NCI-H2227 treated with DMSO at 0.1 percent for 48 hours (cell line): ENCODE data around the gene IL1RN.
"Not testable (repeated sequence)": the region's sequence is repeated elsewhere in the genome, so short reads cannot be mapped to it uniquely, and the experiment has no call there.

Experiments
- DNase-seq: peaks from one replicate; lab custom pipeline; 2025; lab: John Stamatoyannopoulos, UW

The IL1RN gene

DNA sequence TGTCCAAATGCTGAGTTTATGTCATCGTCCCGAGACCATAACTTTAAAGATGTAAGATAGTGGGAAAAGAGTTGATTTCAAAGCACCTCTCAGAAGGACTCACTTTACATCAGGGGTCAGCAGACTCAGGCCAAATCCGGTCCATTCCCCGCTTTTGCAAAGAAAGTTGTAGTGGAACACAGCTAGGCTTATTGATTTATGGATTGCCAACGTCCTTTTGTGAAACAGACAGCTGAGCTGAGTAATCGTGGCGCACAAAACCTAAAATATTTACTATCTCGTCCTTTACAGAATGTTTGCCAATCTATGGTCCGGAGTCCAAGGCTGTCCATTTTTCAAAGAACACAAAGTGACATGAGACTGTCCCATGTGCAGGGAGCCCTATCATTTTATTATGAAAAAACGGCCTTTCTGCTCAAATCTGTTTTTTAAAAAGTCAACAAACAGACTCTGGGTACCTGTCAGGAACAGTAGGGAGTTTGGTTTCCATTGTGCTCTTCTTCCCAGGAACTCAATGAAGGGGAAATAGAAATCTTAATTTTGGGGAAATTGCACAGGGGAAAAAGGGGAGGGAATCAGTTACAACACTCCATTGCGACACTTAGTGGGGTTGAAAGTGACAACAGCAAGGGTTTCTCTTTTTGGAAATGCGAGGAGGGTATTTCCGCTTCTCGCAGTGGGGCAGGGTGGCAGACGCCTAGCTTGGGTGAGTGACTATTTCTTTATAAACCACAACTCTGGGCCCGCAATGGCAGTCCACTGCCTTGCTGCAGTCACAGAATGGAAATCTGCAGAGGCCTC is at the start of gene IL1RN:
TSS of gene IL1RN (plus strand) at position 754 of the 801 bp plus-strand sequence. CDS start at position 781, 27 bp downstream.
- no peak for DNase-seq

- DNase-seq: no peak
These were observed 49.5 kb upstream of the IL1RN start for GRCh38 chr2:113077921-113078320.

DNA sequence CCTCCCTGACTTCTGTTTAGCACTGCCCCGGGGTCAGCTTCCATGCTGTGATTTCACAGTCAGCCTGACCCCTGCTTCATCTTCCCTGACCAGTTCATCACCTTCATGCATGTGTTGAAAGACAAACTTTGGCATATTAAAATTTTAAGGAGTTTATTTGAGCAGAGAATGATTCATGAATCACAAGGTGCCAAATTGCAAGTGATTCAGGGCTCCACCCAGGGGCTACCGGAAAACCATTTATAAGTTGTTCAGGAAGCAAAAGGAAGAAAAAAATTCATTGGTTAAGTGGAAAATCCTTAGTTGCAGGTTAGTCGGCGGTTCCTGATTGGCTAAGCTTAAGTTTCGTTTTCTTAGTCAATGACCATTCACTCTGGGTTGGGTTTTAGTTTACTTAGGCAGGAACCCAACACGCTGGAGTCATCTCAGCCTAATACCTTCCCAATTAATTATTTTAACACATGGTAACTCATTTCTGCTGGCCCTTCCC is 49.0 kb upstream of the IL1RN start:
- no peak for DNase-seq

DNA sequence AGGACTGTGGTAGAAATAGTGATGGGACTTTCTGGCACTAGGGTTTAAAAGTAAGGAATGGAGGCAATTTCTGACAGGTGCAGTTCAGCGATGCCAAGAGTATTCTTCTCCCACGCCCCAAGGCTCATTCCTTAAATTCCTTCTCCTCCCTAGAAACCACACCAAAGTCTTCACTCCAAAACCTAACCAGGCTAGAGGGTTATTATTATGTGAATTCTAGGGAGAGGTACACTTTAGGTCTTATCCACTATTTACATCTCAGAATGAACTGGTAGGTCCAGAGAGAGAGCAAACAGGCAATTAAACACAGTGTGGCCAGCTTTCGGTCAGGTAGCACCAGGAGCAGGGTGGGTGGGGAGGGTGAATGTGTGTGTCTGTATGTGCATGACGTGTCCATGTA is 48.3 kb upstream of the IL1RN start:
- DNase-seq: no peak

GRCh38 chr2:113080134-113080533 is 47.3 kb upstream of the IL1RN start:
- DNase-seq: peak; percentile 12

- DNase-seq: no peak
These were observed 45.7 kb upstream of the IL1RN start for GRCh38 chr2:113081488-113082210.

DNA sequence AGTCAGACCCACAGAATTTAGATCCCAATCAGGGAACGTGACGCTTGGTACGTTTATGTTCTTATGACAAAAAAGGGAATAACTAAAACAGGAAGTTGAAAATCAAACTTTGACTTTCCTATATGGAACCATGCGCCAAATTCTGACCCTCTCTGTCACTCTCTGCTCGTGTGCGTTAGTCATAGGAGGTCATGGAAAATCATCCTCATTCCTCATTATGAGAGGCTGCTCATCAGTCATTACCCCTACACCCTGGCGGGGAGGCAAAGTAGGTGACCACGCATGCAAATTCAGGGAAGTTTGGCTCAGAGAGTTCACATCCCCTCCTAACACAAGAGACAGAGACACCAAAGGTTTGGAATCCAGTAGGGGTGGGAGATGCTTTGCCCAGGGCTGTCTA is 44.1 kb upstream of the IL1RN start:
- no peak for DNase-seq

- no peak for DNase-seq
These were observed 43.0 kb upstream of the IL1RN start for GRCh38 chr2:113084249-113085000.

GRCh38 chr2:113085542-113085941 is 41.9 kb upstream of the IL1RN start:
- no peak for DNase-seq

GRCh38 chr2:113088213-113088992 is 39.0 kb upstream of the IL1RN start:
- no peak for DNase-seq

DNA sequence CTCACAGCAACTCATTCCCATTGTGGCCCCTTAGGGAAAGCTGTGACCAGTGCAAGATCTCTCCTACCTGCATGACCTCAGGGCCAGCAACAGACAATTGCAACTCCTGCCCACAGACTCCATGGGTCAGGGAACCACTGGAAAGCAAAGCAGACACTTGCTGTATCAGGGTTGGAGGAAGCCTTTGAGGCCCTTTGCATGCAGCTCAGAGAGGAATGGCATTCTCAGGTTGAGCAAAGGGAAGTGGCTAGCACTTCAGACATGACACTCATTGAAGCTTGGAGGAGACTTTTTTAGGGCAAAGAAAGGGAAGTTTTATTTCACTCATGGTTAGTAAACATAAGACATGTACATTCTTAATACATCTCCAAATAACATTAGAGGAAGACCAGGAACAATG is 37.5 kb upstream of the IL1RN start:
- DNase-seq: no peak

GRCh38 chr2:113091231-113091896 is 36.0 kb upstream of the IL1RN start:
- DNase-seq: no peak

DNA sequence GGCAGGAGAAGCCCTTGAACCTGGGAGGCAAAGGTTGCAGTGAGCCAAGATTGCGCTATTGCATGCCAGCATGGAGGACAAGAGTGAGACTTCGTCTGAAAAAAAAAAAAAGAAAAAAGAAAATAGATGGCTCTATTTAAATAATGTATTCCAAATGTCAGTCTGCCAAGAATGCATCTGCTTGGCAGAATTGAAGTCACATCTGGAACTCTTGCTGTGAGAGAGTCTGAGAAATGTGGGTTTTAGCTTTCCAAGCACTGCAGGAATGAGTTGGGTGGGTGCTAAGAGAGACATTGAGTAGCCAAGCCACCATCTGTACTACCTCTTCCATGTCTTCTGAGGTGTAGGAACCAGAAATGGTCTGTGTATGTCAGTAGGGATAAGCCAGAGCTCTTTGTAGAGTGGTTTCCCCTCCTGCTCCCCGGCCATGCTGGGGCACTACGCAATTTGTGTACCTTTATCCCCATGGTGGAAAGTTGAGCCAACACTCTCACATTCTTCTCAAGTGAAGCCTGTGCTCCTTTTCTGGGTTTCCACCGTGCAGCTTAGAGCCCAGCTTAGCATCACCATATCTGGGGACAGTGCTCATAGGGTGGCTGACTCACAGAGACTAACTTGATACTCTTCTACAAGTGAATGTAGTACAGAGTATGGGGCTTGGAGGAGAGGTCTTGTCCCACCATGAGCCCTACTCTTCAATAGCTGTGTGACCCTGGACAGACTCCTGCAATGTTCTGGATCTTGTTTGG is 34.4 kb upstream of the IL1RN start:
- DNase-seq: no peak

- no peak for DNase-seq
These were observed 33.8 kb upstream of the IL1RN start for GRCh38 chr2:113093613-113093977.

DNA sequence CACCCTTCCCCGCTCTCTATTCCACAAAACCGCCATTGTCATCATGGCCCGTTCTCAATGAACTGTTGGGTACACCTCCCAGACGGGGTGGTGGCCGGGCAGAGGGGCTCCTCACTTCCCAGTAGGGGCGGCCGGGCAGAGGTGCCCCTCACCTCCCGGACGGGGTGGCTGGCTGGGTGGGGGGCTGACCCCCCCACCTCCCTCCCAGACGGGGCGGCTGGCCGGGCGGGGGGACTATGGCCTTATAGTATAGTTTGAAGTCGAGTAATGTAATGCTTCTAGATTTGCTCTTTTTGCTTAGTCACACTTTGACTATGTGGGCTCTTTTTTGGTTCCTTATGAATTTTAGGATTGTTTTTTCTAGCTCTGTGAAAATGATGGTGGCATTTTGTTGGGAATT is 31.1 kb upstream of the IL1RN start:
- not testable (repeated sequence) for DNase-seq

DNA sequence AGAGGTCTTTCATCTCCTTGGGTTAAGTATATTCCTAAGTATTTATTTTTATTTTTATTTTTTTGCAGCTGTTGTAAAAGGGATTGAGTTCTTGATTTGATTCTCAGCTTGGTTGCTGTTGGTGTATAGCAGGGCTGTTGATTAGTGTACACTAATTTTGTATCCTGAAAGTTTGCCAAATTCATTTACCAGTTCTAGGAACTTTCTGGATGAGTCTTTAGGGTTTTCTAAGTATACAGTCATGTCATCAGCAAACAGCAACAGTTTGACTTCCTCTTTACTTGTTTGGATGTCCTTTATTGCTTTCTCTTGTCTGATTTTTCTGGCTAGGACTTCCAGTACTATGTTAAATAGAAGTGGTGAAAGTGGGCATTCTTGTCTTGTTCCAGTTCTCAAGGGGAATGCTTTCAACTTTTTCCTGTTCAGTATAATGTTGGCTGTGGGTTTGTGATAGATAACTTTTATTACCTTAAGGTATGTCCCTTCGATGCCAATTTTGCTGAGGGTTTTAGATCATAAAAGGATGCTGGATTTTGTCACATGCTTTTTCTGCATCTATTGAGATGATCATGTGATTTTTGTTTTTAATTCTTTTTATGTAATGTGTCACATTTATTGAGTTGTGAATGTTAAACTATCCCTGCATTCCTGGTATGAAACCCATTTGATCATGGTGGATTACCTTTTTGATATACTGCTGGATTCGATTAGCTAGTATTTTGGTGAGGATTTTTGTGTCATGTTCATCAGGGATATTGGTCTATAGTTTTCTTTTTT is 30.4 kb upstream of the IL1RN start:
- not testable (repeated sequence) for DNase-seq

DNA sequence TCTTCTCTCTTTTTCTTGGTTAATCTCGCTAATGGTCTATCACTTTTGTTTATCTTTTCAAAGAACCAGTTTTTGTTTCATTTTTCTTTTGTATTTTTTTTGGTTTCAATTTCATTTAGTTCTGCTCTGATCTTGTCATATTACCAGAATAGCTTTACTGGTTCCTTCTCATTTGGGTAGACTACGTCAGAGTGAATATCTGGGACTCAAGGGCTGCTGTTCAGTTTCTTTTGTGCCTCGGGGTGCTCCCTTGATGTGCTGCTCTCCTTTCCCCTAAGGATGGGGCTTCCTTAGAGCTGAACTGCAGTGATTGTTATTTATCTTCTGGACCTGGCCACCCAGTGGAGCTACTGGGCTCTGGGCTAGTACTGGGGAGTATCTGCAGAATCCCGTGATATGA is 29.4 kb upstream of the IL1RN start:
- DNase-seq: no peak

DNA sequence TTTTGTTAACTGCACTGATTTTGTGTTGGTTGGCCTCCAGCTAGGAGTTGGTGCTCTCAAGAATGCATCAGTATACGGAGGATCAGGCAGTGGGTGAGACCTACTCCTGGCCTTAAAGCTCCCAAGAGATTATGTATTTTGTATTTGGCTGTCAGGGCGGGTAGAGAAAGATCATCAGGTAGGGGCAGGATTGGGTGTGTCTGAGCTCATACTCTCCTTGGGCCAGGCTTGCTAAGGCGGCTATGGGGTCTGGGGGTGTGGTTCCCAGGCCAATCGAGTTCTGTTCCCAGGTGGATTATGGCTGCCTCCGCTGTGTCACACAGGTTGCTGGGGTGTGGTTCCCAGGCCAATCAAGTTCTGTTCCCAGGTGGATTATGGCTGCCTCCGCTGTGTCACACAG is 28.9 kb upstream of the IL1RN start:
- DNase-seq: no peak

- DNase-seq: no peak
These were observed 25.3 kb upstream of the IL1RN start for GRCh38 chr2:113102133-113102532.

DNA sequence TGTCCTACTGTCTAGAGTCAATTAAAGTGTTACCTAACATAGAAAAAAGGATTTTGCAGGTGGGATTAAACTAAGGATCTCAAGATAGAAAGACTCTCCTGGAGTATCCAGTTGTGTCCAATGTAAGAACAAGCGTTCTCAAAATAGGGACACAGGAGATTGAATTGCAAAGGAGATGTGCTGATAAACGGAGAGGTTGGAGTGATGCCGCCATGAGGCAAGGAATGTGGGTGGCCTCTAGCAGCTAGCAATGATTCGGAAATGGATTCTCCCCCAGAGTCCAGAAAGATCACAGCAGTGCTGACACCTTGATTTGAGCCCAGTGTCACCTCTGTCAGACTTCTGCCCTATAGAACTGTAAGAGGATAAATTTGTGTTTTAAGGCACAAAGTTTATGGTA is 24.1 kb upstream of the IL1RN start:
- no peak for DNase-seq
